Measurements from ENCODE around the gene ACOX1. TPM values are rescaled to one million over a fixed set of nuclear protein-coding genes. Genes with fewer than 3 reads are reported as not detected.

The ACOX1 gene
- total and polyA plus RNA-seq, 2 of the 13 experiments (the other 11 are each of a cell fraction or from before 2014, with no cell fraction given): 86.4 to 120 TPM

GRCh38 chr17:75922173-75922961, 56.6 kb downstream of the ACOX1 start (continued):
- TF ChIP-seq, protein P1, sequence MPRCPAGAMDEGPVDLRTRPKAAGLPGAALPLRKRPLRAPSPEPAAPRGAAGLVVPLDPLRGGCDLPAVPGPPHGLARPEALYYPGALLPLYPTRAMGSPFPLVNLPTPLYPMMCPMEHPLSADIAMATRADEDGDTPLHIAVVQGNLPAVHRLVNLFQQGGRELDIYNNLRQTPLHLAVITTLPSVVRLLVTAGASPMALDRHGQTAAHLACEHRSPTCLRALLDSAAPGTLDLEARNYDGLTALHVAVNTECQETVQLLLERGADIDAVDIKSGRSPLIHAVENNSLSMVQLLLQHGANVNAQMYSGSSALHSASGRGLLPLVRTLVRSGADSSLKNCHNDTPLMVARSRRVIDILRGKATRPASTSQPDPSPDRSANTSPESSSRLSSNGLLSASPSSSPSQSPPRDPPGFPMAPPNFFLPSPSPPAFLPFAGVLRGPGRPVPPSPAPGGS (CRISPR knock-in tag; IDR thresholded peaks at IDR 0.05): 0 out of 2 replicates have a peak, but pooled peaks have one; percentile 5
- no peak for TF ChIP-seq MIER3 (CRISPR knock-in tag; IDR thresholded peaks at IDR 0.05; ENCODE audit: borderline replicate concordance)
- TF ChIP-seq MYC (CRISPR knock-in tag; IDR thresholded peaks at IDR 0.05; ENCODE audit: borderline replicate concordance): 0 out of 2 replicates have a peak, but pooled peaks have one; percentile 7
- TF ChIP-seq RARA (CRISPR knock-in tag; IDR thresholded peaks at IDR 0.05): 0 out of 2 replicates have a peak, but pooled peaks have one; percentile 9
- no peak for TF ChIP-seq LCORL (IDR thresholded peaks at IDR 0.05)
- TF ChIP-seq LCORL (CRISPR knock-in tag; IDR thresholded peaks at IDR 0.05): peak; percentile 3; the same call in 1 of the 2 replicates
- peak; percentile 40; the same call in 1 of the 2 replicates for TF ChIP-seq ZBTB33 (CRISPR knock-in tag; IDR thresholded peaks at IDR 0.05)
- TF ChIP-seq CTCF (CRISPR knock-in tag; IDR thresholded peaks at IDR 0.05): peak; percentile 32; the same call in 1 of the 2 replicates
- TF ChIP-seq, protein P2, sequence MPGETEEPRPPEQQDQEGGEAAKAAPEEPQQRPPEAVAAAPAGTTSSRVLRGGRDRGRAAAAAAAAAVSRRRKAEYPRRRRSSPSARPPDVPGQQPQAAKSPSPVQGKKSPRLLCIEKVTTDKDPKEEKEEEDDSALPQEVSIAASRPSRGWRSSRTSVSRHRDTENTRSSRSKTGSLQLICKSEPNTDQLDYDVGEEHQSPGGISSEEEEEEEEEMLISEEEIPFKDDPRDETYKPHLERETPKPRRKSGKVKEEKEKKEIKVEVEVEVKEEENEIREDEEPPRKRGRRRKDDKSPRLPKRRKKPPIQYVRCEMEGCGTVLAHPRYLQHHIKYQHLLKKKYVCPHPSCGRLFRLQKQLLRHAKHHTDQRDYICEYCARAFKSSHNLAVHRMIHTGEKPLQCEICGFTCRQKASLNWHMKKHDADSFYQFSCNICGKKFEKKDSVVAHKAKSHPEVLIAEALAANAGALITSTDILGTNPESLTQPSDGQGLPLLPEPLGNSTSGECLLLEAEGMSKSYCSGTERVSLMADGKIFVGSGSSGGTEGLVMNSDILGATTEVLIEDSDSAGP (CRISPR knock-in tag; IDR thresholded peaks at IDR 0.05; ENCODE audit: borderline replicate concordance): 0 out of 2 replicates have a peak, but pooled peaks have one; percentile 4
- peak; percentile 6 for TF ChIP-seq XRCC5 (optimal IDR thresholded peaks at IDR 0.05; ENCODE audit: low read length)
